BJ (cell line): ENCODE measurements around the gene ANXA11. TPM values are rescaled to one million over a fixed set of nuclear protein-coding genes. Genes with fewer than 3 reads are reported as not detected.
"Not testable (repeated sequence)": the region's sequence is repeated elsewhere in the genome, so short reads cannot be mapped to it uniquely, and the experiment has no call there.

Experiments
- CTCF ChIA-PET: fragments of 350-600 bp; formaldehyde crosslinking; extraction: SDS; loops from one replicate; lab custom pipeline; 2021; ENCODE audit warnings: antibody characterized with exemption, inconsistent platforms; lab: Yijun Ruan, JAX
- POLR2A ChIA-PET: fragments of 300-600 bp; sonication (Branson Sonifier 250); formaldehyde crosslinking; extraction: SDS; loops from one replicate; lab custom pipeline; 2021; ENCODE audit warnings: antibody characterized with exemption; lab: Charles Lee
- DNase-seq: peaks from one replicate; pipeline ENCODE4 v3.0.0-alpha.2; 2011; ENCODE audit warnings: low read depth
- H3K27me3 ChIP-seq: 2 replicates; pipeline ENCODE4 v1.6.0; 2011; ENCODE audit warnings: low read length; ENCODE audit not compliant: control insufficient read depth, insufficient read depth
- H3K36me3 ChIP-seq: 2 replicates; pipeline ENCODE4 v1.5.1; 2011; ENCODE audit warnings: low read length; ENCODE audit not compliant: control insufficient read depth, insufficient read depth
- H3K4me3 ChIP-seq: 2 replicates; pipeline ENCODE4 v1.5.1; 2011; ENCODE audit warnings: low read depth, mild to moderate bottlenecking, control low read depth, low read length
- polyA plus RNA-seq: library from polyadenylated mRNA; depleted of rRNA; stranded (reverse); fragments of >200 nt; gene quantifications from 2 replicates; pipeline ENCODE4 v1.2.3, GENCODE V29; 2011

ANXA11 gene
- polyA plus RNA-seq, 1 experiment, result 239 TPM

- H3K4me3 ChIP-seq, H3K27me3 ChIP-seq, CTCF ChIA-PET, DNase-seq, H3K36me3 ChIP-seq, POLR2A ChIA-PET: not testable (repeated sequence)
Measured at GRCh38 chr10:80244371-80244770, 39.0 kb upstream of the ANXA11 start.

- CTCF ChIA-PET, H3K4me3 ChIP-seq, POLR2A ChIA-PET, DNase-seq, H3K27me3 ChIP-seq, H3K36me3 ChIP-seq: not testable (repeated sequence)
Measured at GRCh38 chr10:80242341-80242740, 37.0 kb upstream of the ANXA11 start.

DNA sequence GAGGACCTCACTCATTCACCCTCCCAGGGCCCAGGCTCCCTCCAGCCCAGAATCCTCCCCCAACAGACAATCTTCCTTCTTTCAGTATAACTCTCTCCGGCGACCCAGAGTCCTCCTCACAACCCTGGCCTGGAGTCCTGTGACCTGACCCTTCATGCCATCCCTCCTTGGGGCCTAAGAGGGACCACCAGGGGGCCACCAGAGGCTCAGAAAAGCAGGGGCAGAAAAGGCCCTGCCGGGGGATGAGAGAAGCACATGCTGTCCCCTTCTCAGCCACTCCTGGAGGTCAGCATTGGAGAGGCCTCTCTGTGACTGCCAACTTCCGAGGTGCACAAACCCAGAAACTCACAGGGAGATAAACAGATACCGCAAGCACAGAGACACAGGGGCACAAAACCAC lies 31.1 kb upstream of the ANXA11 start:
- CTCF ChIA-PET, H3K4me3 ChIP-seq, POLR2A ChIA-PET: not testable (repeated sequence)

GRCh38 chr10:80234331-80235235 lies 29.2 kb upstream of the ANXA11 start:
- DNase-seq, POLR2A ChIA-PET, H3K36me3 ChIP-seq, H3K4me3 ChIP-seq, CTCF ChIA-PET, H3K27me3 ChIP-seq: not testable (repeated sequence)

More for the DNA sequence above, 31.1 kb upstream of the ANXA11 start:
- not testable (repeated sequence) for H3K36me3 ChIP-seq, DNase-seq, H3K27me3 ChIP-seq

DNA sequence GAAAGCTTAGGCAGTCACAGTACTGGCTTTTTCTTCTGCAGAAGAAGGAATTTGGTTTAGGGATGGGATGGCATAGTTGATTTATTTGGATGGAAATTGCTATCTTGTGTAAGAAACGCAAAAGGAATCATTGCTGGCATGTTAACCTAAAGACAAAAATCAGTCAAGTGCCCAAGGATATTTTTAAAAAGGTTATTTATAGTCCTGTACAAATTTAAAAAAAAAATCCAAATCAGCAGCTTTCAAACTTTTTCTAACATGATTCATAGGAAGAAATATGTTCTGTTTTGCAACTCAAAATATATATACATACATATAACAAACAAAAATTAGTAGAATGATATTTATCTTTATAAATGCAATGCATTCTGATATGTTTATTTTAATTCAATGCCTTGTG lies 28.5 kb upstream of the ANXA11 start:
- CTCF ChIA-PET, DNase-seq, H3K27me3 ChIP-seq, H3K36me3 ChIP-seq, H3K4me3 ChIP-seq, POLR2A ChIA-PET: not testable (repeated sequence)

DNA sequence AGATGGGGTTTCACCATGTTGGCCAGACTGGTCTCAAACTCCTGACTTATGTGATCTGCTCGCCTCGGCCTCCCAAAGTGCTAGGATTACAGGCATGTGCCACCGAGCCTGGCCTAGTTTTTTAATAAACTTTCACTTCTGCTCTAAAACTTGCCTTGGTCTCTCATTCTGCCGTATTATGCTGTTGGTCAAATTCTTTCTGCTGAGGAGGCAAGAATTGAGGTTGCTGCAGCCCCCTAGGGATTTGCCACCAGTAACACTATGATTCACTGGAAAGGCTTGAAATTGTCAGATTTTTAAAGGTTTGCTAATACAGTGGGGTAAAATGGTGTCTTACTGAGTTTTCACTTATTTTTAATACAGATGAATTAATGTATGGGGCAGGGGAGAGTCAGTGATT lies 21.4 kb upstream of the ANXA11 start:
- not testable (repeated sequence) for H3K27me3 ChIP-seq, H3K4me3 ChIP-seq, H3K36me3 ChIP-seq, DNase-seq
- CTCF ChIA-PET, result interaction anchor here (0.6 kb wide), 1 partner anchor 743 kb away, joined by 3 read pairs; no protein-coding TSS in a partner anchor
- POLR2A ChIA-PET, result interaction anchor here (0.7 kb wide), 1 partner anchor 680 kb away, joined by 3 read pairs; no protein-coding TSS in a partner anchor

- H3K36me3 ChIP-seq, H3K4me3 ChIP-seq, DNase-seq, POLR2A ChIA-PET, H3K27me3 ChIP-seq: not testable (repeated sequence)
- CTCF ChIA-PET, result interaction anchor here (0.8 to 3.8 kb wide), 13 partner anchors 15 to 662 kb away, joined by 3 to 49 read pairs (median 5); partner anchors contain the start of gene SFTPA2
Measured at GRCh38 chr10:80223031-80223419, 17.7 kb upstream of the ANXA11 start.

- POLR2A ChIA-PET, H3K36me3 ChIP-seq, DNase-seq, H3K4me3 ChIP-seq, H3K27me3 ChIP-seq, CTCF ChIA-PET: not testable (repeated sequence)
Measured at GRCh38 chr10:80218878-80219277, 13.5 kb upstream of the ANXA11 start.

GRCh38 chr10:80214368-80214982 lies 9.1 kb upstream of the ANXA11 start:
- CTCF ChIA-PET, result interaction anchor here (0.6 kb wide), 1 partner anchor 76 kb away, joined by 3 read pairs; no protein-coding TSS in a partner anchor
- H3K4me3 ChIP-seq, POLR2A ChIA-PET, H3K36me3 ChIP-seq, H3K27me3 ChIP-seq, DNase-seq: not testable (repeated sequence)

- H3K36me3 ChIP-seq, DNase-seq, H3K4me3 ChIP-seq, CTCF ChIA-PET, H3K27me3 ChIP-seq, POLR2A ChIA-PET: not testable (repeated sequence)
Measured at GRCh38 chr10:80212535-80213115, 7.3 kb upstream of the ANXA11 start.
